SK-N-MC (cell line): ENCODE measurements around the gene SCAF8.
A peak's percentile ranks its signal among the peaks of the same experiment; 100 is the strongest.

Source experiments
- DNase-seq: peaks from one replicate; pipeline ENCODE4 v3.0.0-alpha.2; 2011; ENCODE audit warnings: low read depth, low spot score
- H3K27ac ChIP-seq: fragments of 200-600 bp; sonication (generic); 2 replicates; pipeline ENCODE4 v1.5.1; 2016; ENCODE audit warnings: mixed run types
- H3K36me3 ChIP-seq: fragments of 200-600 bp; sonication (generic); 2 replicates; pipeline ENCODE4 v1.6.1; 2017; ENCODE audit warnings: antibody characterized with exemption, low read length, mixed read lengths; ENCODE audit not compliant: insufficient read depth
- H3K4me3 ChIP-seq: fragments of 200-600 bp; sonication (generic); 2 replicates; pipeline ENCODE4 v1.5.1; 2016
- H3K9ac ChIP-seq: fragments of 200-600 bp; sonication (generic); 2 replicates; pipeline ENCODE4 v1.8.0; 2017; ENCODE audit warnings: mixed run types, mixed read lengths; ENCODE audit not compliant: insufficient read length
- H3K9me3 ChIP-seq: fragments of 200-600 bp; sonication (generic); 2 replicates; pipeline ENCODE4 v1.6.1; 2017; ENCODE audit warnings: low read depth, mild to moderate bottlenecking, antibody characterized with exemption, low read length, moderate library complexity, mixed read lengths
- EZH2 ChIP-seq: fragments of 200-600 bp; sonication (generic); IDR thresholded peaks from one replicate; pipeline ENCODE4 v1.6.1; 2017; ENCODE audit warnings: antibody characterized with exemption
- FOXP2 ChIP-seq: optimal IDR thresholded peaks from 2 replicates; pipeline ENCODE3; 2011; ENCODE audit warnings: mild to moderate bottlenecking, moderate library complexity; ENCODE audit not compliant: insufficient read depth; ENCODE audit errors: extremely low read length, control extremely low read depth
- POLR2AphosphoS5 ChIP-seq: IDR thresholded peaks from 2 replicates; pipeline ENCODE4 v1.6.1; 2012; ENCODE audit warnings: mild to moderate bottlenecking, low read depth, low read length, borderline replicate concordance

SCAF8 gene

DNA sequence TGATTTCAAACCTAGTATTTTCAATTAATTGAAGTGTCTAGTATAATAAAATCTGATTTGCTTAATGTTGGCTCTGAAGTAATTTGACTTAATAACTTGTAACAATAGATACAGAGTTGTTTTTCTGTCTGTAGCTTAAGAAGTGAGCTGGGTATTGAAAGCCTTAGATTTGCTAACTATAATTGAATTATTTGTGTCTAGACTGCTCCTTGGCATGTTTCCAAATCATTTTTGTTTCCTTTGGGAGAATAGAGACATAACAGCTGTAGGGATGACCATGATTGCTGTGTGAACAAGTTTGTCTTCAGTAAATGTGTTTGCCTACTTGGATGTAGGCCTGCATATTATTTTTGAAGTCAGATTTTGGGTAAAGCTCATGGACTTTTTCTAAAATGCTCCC is 115.4 kb downstream of the SCAF8 start:
- no peak overlapping the region for H3K9ac ChIP-seq
- no peaks in the 10 kb centered on the region for H3K9me3 ChIP-seq
- H3K27ac ChIP-seq = peak overlapping the region; percentile 51
- no peak for TF ChIP-seq POLR2AphosphoS5
- TF ChIP-seq FOXP2 = no peak
- TF ChIP-seq EZH2 = no peak
- H3K36me3 ChIP-seq = peaks cover 41% of the 10 kb centered on the region
- H3K4me3 ChIP-seq = no peak overlapping the region
- DNase-seq = no peak

DNA sequence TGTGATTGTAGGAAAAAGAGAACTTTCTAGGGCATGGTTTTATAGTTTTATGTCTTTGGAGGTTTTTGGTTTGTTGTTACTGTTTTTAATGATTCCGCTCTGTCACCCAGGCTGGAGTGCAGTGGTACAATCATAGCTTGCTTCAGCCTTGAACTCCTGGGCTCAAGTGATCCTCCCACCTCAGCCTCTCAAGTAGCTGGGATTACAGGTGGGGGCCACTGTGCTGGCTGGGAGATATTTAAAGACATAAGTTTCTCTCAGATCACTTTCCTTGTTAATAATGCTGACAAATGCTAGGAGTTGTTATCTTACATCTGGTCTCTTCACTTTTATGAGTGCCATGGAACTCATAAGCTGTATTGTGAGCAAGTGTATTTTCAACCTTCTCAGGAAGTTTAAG is 116.3 kb downstream of the SCAF8 start:
- peaks cover 45% of the 10 kb centered on the region for H3K36me3 ChIP-seq
- DNase-seq = no peak
- H3K9ac ChIP-seq = no peak overlapping the region
- no peak for TF ChIP-seq FOXP2
- TF ChIP-seq EZH2 = no peak
- TF ChIP-seq POLR2AphosphoS5 = no peak
- H3K4me3 ChIP-seq = no peak overlapping the region
- no peaks in the 10 kb centered on the region for H3K9me3 ChIP-seq
- peak overlapping the region; percentile 51 for H3K27ac ChIP-seq

DNA sequence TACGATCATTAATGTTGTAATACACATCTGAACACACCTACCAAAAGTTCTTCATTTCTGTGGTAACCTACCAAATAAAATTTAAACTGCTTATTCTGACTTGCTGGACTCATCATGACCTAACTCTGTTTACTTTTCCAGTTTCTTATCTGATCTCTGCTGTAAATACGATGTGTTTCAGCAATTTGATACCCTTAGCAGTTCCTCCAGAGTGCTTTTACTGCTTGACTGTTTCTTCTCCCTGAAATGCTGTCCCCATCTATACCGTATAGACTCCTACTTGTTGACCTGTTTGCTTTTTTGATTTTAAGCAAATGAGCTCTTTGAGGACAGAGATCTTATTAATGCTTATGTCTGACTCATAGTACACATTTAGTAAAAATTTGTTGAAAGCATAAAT is 119.5 kb downstream of the SCAF8 start:
- H3K9ac ChIP-seq = no peak overlapping the region
- H3K27ac ChIP-seq = no peak overlapping the region
- no peak for TF ChIP-seq FOXP2
- no peak for TF ChIP-seq EZH2
- no peaks in the 10 kb centered on the region for H3K9me3 ChIP-seq
- peaks cover 52% of the 10 kb centered on the region for H3K36me3 ChIP-seq
- DNase-seq = no peak
- no peak overlapping the region for H3K4me3 ChIP-seq

DNA sequence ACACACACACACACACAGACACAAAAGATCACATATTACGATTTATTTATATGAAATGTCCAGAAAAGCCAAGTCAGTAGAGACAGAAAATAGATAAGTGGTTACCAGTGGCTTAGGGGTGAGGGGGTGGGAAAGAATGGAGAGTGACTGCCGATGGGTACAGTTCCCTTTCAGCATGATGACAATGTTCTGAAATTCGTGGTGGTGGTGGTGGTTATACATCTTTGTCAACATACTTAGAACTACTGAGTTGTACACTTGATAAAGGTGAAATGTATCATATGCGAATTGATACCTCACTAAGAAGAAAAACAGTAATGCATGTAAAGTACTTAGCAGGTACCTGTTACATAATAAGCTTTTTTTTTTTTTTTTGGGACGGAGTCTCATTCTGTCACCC is 124.3 kb downstream of the SCAF8 start:
- Histone ChIP-seq H3K36me3 (peaks cover 23% of the 10 kb centered on the region), H3K9ac (no peak overlapping the region), H3K9me3 (no peaks in the 10 kb centered on the region), H3K27ac (no peak overlapping the region), H3K4me3 (no peak overlapping the region)
- no peak for TF ChIP-seq FOXP2
- TF ChIP-seq EZH2 = no peak
- TF ChIP-seq POLR2AphosphoS5 = no peak
- no peak for DNase-seq

GRCh38 chr6:154861825-154862224 is 128.6 kb downstream of the SCAF8 start:
- Histone ChIP-seq H3K9ac (no peak overlapping the region), H3K27ac (no peak overlapping the region), H3K36me3 (no peaks in the 10 kb centered on the region; the same call in 1 of the 2 replicates), H3K4me3 (no peak overlapping the region), H3K9me3 (no peaks in the 10 kb centered on the region)
- TF ChIP-seq EZH2 (no peak), FOXP2 (no peak), POLR2AphosphoS5 (no peak)
- DNase-seq = no peak

- Histone ChIP-seq H3K27ac (no peak overlapping the region), H3K9ac (no peak overlapping the region), H3K36me3 (no peaks in the 10 kb centered on the region; the same call in 1 of the 2 replicates), H3K4me3 (no peak overlapping the region), H3K9me3 (no peaks in the 10 kb centered on the region)
- TF ChIP-seq EZH2 = no peak
- no peak for TF ChIP-seq FOXP2
- no peak for TF ChIP-seq POLR2AphosphoS5
- no peak for DNase-seq
These were observed 129.3 kb downstream of the SCAF8 start for GRCh38 chr6:154862536-154862935.

DNA sequence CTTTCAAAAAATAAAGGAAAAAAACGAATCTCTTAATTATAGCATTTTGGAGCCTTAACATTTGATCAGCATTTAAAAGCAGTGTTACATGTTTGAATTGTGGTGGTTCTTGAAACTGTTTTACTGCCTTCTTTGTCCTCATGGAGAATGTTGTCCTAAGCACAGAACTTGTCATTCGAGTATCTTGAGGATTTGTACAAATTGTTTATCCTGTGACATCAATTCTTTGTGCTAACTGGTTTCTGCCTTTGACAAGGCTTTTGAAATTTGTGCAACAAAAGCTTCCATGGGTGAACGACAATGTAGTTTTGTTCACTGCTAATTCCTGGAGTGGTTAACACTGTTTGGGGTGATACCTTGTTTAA is 130.8 kb downstream of the SCAF8 start:
- no peak overlapping the region for H3K9ac ChIP-seq

DNA sequence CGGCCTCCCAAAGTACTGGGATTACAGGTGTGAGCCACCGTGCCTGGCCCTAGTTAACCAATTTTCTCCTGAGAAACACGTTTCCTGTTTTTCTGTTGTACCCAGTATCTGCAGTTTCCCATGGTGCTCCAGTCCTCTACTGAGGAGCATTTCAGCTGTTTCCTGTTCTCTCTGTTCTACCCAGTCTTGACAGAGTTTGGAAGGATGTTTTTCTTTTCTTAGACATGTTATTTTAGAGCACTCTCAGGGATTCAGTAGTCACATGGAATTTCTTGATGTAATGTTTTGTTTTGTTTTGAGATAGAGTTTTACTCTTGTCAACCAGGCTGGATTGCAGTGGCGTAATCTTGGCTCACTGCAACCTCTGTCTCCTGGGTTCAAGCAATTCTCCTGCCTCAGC is 132.1 kb downstream of the SCAF8 start:
- Histone ChIP-seq H3K36me3 (0 out of 2 replicates have a peak, but pooled peaks cover 8% of the 10 kb centered on the region), H3K27ac (no peak overlapping the region), H3K9ac (no peak overlapping the region), H3K4me3 (no peak overlapping the region), H3K9me3 (no peaks in the 10 kb centered on the region)
- no peak for TF ChIP-seq FOXP2
- TF ChIP-seq POLR2AphosphoS5 = no peak
- TF ChIP-seq EZH2 = no peak
- no peak for DNase-seq

More for the DNA sequence above, 130.8 kb downstream of the SCAF8 start:
- H3K36me3 ChIP-seq = 0 out of 2 replicates have a peak, but pooled peaks cover 8% of the 10 kb centered on the region
- DNase-seq = no peak
- H3K9me3 ChIP-seq = no peaks in the 10 kb centered on the region
- peak overlapping the region; percentile 22 for H3K27ac ChIP-seq
- H3K4me3 ChIP-seq = no peak overlapping the region
- TF ChIP-seq POLR2AphosphoS5 = no peak
- TF ChIP-seq EZH2 = no peak
- TF ChIP-seq FOXP2 = no peak

DNA sequence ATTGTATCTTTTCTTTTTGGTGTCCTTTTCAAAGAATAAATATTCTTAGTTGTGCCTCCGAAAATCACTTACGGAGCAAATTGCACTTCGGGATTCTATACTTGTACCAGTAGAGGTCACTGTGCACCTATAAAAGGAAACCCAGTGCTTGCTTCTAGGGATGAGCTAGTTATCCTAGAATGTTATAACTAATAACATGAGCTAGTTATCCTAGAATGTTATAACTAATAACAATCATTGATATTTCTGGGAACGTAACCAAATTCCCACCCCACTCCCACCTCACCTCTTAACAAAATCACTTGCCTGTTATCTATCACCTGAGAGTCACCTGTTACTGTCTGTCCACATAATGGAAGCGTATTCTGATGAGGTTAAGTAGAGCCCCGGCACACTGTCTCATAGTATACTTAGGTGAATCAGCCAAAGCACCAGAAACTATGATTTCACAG is 135.0 kb downstream of the SCAF8 start:
- 0 out of 2 replicates have a peak, but pooled peaks cover 8% of the 10 kb centered on the region for H3K36me3 ChIP-seq
- no peak for TF ChIP-seq FOXP2
- TF ChIP-seq EZH2 = no peak
- no peak for TF ChIP-seq POLR2AphosphoS5
- H3K9ac ChIP-seq = no peak overlapping the region
- peak; percentile 32 for DNase-seq
- H3K4me3 ChIP-seq = no peak overlapping the region
- no peak overlapping the region for H3K27ac ChIP-seq
- no peaks in the 10 kb centered on the region for H3K9me3 ChIP-seq
